ENCODE measurements around the gene AMPD2. TPM values are rescaled to one million over a fixed set of nuclear protein-coding genes. Genes with fewer than 3 reads are reported as not detected.

The AMPD2 gene
- total and polyA plus RNA-seq, 4 donors, result 19.2 to 87.4 (median 22.7) TPM

DNA sequence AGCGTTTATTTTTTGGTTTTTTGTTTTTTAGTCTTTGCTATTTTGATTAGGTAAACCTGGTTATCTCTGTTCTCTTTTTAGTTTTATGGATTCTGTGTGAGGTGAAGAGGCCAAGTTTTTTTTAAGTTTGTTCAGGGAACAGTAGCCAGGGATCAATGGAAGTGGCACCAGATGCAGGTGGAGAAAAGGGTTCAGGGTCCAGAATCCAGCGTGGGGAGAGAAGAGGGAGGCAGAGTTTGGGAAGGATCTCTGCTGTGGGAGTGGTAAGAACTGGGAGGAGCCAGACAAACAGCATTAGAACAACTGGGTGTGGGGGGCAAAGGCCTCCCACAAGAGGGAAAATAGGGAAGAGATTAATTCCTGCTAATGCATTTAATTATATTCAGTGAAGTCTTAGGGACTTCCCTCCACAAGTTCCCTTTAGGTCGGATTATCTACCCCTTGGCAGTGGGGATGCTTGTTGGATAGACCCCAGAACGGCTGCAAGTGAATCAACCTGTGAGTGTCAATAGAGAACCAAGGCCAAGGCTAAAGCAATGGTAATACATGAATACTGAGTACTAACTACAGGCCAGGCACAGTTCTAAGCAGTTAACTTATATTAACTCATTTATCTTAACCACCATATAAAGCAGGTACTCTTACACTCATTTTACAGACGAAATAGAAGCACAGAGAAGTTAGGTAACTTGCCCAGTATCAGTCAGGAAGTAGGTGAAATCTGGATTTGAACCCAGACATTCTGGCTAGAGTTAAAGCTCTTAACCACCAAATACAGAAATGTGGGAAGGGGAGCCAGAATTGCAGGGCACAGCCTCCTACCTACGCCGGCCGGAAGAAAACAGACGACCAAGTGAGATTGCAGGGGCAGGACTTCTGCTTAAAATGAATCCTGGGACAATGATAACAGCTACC is 719 bp upstream of the AMPD2 start:
- H3K9ac ChIP-seq (ENCODE audit: low read depth in 1 of 2, low read length in 2 of 2), result peak overlapping the region; percentile 5 to 51
- no peaks in the 10 kb centered on the region for H3K9me3 ChIP-seq (ENCODE audit: control insufficient read depth in 4 of 4, low read length in 3 of 4)
- no peak for TF ChIP-seq FOXA1 (IDR thresholded peaks at IDR 0.05)
- TF ChIP-seq, protein P1, sequence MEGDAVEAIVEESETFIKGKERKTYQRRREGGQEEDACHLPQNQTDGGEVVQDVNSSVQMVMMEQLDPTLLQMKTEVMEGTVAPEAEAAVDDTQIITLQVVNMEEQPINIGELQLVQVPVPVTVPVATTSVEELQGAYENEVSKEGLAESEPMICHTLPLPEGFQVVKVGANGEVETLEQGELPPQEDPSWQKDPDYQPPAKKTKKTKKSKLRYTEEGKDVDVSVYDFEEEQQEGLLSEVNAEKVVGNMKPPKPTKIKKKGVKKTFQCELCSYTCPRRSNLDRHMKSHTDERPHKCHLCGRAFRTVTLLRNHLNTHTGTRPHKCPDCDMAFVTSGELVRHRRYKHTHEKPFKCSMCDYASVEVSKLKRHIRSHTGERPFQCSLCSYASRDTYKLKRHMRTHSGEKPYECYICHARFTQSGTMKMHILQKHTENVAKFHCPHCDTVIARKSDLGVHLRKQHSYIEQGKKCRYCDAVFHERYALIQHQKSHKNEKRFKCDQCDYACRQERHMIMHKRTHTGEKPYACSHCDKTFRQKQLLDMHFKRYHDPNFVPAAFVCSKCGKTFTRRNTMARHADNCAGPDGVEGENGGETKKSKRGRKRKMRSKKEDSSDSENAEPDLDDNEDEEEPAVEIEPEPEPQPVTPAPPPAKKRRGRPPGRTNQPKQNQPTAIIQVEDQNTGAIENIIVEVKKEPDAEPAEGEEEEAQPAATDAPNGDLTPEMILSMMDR (IDR thresholded peaks at IDR 0.05; ENCODE audit: low read depth, low read length, missing input control), result no peak
- TF ChIP-seq, protein P2, sequence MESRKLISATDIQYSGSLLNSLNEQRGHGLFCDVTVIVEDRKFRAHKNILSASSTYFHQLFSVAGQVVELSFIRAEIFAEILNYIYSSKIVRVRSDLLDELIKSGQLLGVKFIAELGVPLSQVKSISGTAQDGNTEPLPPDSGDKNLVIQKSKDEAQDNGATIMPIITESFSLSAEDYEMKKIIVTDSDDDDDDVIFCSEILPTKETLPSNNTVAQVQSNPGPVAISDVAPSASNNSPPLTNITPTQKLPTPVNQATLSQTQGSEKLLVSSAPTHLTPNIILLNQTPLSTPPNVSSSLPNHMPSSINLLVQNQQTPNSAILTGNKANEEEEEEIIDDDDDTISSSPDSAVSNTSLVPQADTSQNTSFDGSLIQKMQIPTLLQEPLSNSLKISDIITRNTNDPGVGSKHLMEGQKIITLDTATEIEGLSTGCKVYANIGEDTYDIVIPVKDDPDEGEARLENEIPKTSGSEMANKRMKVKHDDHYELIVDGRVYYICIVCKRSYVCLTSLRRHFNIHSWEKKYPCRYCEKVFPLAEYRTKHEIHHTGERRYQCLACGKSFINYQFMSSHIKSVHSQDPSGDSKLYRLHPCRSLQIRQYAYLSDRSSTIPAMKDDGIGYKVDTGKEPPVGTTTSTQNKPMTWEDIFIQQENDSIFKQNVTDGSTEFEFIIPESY (IDR thresholded peaks at IDR 0.05), result no peak
- TF ChIP-seq RXRA (IDR thresholded peaks at IDR 0.05), result peak; percentile 78 to 84
- TF ChIP-seq ATF3 (IDR thresholded peaks at IDR 0.05), result no peak
- TF ChIP-seq GABPA (IDR thresholded peaks at IDR 0.05 in 1 of 2, conservative IDR thresholded peaks at IDR 0.05 in 1 of 2), result peak in 1 of 2 donors; percentile 55
- peak; percentile 53 for TF ChIP-seq NR2F2 (IDR thresholded peaks at IDR 0.05)
- TF ChIP-seq HNF4A (conservative IDR thresholded peaks at IDR 0.05), result peak; percentile 91
- TF ChIP-seq JUND (IDR thresholded peaks at IDR 0.05), result peak in 1 of 2 donors; percentile 61
- peak; percentile 25 for TF ChIP-seq FOXA2 (IDR thresholded peaks at IDR 0.05)
- TF ChIP-seq SP1 (IDR thresholded peaks at IDR 0.05), result peak; percentile 86
- TF ChIP-seq, protein P3, sequence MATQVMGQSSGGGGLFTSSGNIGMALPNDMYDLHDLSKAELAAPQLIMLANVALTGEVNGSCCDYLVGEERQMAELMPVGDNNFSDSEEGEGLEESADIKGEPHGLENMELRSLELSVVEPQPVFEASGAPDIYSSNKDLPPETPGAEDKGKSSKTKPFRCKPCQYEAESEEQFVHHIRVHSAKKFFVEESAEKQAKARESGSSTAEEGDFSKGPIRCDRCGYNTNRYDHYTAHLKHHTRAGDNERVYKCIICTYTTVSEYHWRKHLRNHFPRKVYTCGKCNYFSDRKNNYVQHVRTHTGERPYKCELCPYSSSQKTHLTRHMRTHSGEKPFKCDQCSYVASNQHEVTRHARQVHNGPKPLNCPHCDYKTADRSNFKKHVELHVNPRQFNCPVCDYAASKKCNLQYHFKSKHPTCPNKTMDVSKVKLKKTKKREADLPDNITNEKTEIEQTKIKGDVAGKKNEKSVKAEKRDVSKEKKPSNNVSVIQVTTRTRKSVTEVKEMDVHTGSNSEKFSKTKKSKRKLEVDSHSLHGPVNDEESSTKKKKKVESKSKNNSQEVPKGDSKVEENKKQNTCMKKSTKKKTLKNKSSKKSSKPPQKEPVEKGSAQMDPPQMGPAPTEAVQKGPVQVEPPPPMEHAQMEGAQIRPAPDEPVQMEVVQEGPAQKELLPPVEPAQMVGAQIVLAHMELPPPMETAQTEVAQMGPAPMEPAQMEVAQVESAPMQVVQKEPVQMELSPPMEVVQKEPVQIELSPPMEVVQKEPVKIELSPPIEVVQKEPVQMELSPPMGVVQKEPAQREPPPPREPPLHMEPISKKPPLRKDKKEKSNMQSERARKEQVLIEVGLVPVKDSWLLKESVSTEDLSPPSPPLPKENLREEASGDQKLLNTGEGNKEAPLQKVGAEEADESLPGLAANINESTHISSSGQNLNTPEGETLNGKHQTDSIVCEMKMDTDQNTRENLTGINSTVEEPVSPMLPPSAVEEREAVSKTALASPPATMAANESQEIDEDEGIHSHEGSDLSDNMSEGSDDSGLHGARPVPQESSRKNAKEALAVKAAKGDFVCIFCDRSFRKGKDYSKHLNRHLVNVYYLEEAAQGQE (IDR thresholded peaks at IDR 0.05), result peak; percentile 17
- TF ChIP-seq TAF1 (conservative IDR thresholded peaks at IDR 0.05), result no peak
- TF ChIP-seq HNF4G (IDR thresholded peaks at IDR 0.05), result peak; percentile 80
- peak; percentile 27 to 52 for TF ChIP-seq RAD21 (IDR thresholded peaks at IDR 0.05)
- TF ChIP-seq EGR1 (IDR thresholded peaks at IDR 0.05; ENCODE audit: low read depth in 2 of 2), result peak in 1 of 2 donors; percentile 13
- TF ChIP-seq MAX (IDR thresholded peaks at IDR 0.05), result peak; percentile 53
- peak; percentile 86 for TF ChIP-seq YY1 (IDR thresholded peaks at IDR 0.05)
- H3K36me3 ChIP-seq (ENCODE audit: control insufficient read depth in 4 of 4, insufficient read depth in 3 of 4, low read depth in 1 of 4, low read length in 3 of 4), result no peaks in the 10 kb centered on the region
- peak overlapping the region; percentile 87 to 93 for H3K27ac ChIP-seq (ENCODE audit: low read depth in 1 of 2, low read length in 2 of 2)
- H3K27me3 ChIP-seq (ENCODE audit: control insufficient read depth in 4 of 4, insufficient read depth in 4 of 4, low read length in 3 of 4), result no peaks in the 10 kb centered on the region
- DNase-seq (ENCODE audit: low spot score), result no peak
- peak overlapping the region; percentile 18 to 77 (median 21) for H3K4me3 ChIP-seq (ENCODE audit: low read depth in 1 of 3, low read length in 3 of 3)
- 16% methylated on average over 9 of the region's 9 CpGs for WGBS
- peaks cover 8 to 64% (median 51%) of the 10 kb centered on the region in 4 donors for H3K4me1 ChIP-seq (ENCODE audit: control insufficient read depth in 4 of 4, insufficient read depth in 4 of 4, low read length in 3 of 4)

Data from liver (tissue), 9 donors.